COLO668 (cell line): Measurements from ENCODE around the gene RASSF9.
A peak's percentile ranks its signal among the peaks of the same experiment; 100 is the strongest.

ENCODE experiments used
- DNase-seq: peaks from one replicate; lab custom pipeline; 2025; ENCODE audit not compliant: unreplicated experiment; lab: John Stamatoyannopoulos, UW

RASSF9 gene

GRCh38 chr12:85821759-85822158, 14.4 kb downstream of the RASSF9 start:
- DNase-seq, result no peak

DNA sequence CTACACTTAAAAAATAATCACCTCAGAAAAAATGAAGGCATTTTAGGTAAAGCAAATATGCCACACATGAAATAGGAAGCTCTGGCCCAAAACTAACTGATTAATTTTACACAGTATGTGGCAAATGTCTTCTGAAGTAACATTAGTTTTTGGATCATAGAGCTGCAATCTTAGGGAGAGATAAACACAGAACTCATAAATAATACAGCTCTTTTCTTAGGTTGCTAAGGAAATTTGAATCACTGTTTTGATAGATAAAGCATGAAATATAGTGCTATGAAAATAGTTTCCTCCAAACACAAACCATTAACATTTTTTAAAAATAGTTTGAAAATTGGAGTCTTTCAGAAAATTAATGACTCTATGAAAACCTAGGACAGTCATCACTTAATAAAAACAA, 15.0 kb downstream of the RASSF9 start:
- DNase-seq, result no peak

- DNase-seq, result no peak
These were observed 16.1 kb downstream of the RASSF9 start for GRCh38 chr12:85820101-85820500.

GRCh38 chr12:85814741-85815140, 21.5 kb downstream of the RASSF9 start:
- no peak for DNase-seq

DNA sequence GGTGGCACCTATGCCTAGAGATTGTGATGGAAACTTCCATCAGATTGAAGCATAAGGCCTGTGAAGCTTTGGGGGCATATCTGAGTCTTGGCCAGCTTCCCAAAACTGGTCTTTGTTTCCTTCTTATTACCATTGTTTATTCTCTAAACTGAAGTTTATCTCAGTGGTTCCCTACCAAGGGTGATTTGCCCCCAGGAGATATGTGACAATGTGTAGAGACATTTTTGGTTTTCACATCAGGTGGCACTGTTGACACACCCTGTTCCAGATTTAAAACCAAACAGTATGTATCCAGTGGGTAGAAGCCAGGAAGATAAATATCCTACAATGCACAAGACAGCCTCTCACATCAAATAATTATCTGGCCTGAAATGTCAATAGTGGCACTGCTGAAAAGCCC, 22.1 kb downstream of the RASSF9 start:
- no peak for DNase-seq

GRCh38 chr12:85809500-85809899, 26.7 kb downstream of the RASSF9 start:
- DNase-seq, result no peak

- DNase-seq, result no peak
These were observed 28.5 kb downstream of the RASSF9 start for GRCh38 chr12:85807730-85808129.

GRCh38 chr12:85805654-85806053, 30.6 kb downstream of the RASSF9 start:
- no peak for DNase-seq

GRCh38 chr12:85804663-85805062, 31.5 kb downstream of the RASSF9 start:
- DNase-seq, result no peak

- DNase-seq, result no peak
These were observed 32.3 kb downstream of the RASSF9 start for GRCh38 chr12:85803923-85804322.

DNA sequence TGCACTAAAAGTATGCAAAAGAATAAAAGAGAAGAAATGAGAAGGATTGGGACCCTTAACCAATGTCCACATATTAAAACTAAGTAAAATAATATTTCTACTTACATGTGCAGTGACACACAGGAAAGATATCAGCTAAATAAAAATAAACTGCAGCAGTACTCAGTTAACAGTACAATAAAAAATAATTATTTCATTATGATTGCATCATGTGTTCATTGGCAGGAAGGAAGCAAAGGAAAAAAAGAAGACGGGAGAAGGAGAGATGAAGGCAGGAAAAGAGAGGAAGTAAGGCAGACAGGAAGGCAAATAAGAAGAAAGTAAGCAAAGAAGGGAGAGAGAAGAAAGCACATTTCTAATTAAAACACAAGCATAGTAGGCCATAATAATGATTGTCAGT, 33.0 kb downstream of the RASSF9 start:
- DNase-seq, result no peak

- no peak for DNase-seq
These were observed 38.1 kb downstream of the RASSF9 start for GRCh38 chr12:85798122-85798521.

DNA sequence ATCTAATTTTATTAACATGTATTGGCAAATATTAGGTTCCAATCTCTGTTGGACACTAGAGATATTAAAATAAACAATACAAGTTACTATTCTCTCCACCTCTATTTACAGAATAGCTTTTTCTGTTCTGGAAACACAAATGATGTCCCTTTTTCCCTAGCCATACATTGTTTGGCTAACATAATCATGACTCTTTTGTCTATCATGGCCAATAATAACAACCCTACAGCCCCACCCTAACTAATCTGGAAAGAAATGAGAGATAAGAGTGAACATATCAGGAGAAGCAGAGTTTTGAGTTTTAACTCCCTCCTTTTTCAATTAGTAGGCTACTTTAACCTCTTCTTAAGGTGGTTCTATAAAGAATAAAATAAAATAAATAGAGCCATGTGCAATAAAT, 40.2 kb downstream of the RASSF9 start:
- DNase-seq, result no peak

GRCh38 chr12:85794531-85794930, 41.7 kb downstream of the RASSF9 start:
- DNase-seq, result no peak

GRCh38 chr12:85784096-85784720, 52.0 kb downstream of the RASSF9 start:
- DNase-seq, result no peak

DNA sequence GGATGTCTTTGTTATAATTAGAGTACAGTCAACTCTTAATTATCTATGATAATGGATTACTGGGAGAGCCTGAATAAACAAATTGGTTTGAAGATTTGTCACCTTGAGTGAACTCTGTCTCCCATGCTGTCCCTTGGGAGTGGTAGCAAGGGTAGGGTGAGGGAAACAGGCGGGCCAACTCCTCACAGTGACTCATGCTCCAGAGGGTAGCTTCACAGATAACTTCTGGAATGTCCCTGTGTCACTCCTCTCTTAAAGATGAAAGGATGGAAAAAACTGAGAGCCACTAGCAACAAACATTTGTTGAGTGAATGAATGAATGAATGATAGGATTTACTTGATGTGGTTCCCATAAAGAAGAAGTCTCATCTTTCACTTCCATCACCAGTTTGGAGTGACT, 53.5 kb downstream of the RASSF9 start:
- DNase-seq, result no peak

- no peak for DNase-seq
These were observed 54.4 kb downstream of the RASSF9 start for GRCh38 chr12:85781766-85782165.

DNA sequence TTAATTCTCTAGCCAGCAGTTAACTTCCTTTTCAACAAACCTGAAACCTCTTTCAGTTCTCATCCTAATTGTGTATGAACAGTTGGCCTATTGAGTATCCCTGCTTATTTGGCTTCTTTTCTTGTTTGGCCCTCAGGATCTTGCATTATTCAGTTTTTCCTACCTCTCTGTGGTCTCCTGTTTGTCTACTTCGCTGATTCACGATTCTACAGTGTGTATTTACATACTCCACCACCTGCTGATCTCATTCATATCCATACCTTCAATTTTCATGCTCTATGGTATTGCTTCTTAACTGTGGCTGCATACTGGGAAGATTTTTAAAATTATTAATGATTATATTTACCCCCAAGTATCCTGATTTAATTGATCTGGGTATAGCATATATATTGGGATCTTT, 56.4 kb downstream of the RASSF9 start:
- DNase-seq, result peak; percentile 13

GRCh38 chr12:85775091-85775490, 61.1 kb downstream of the RASSF9 start:
- no peak for DNase-seq

DNA sequence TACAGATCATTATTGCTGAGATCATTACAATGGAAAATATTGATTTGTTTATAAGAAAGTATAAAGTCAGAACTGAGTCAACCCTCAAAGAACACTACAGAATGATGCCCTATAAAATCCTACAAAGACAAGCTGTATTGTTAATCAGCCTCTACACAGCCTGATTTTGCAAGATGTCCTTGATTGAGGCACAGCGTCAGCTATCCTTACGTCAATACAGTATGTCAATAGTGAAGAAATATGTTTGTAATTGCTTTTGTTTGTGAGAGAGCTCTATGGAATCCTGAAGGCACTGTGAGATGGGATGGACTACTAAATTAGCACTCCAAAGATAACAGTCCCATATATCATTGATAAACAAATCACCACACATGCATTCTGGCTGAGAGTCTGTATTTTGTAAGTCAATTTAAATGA, 70.7 kb downstream of the RASSF9 start:
- DNase-seq, result peak; percentile 41

- DNase-seq, result no peak
These were observed 76.6 kb downstream of the RASSF9 start for GRCh38 chr12:85759623-85760022.

DNA sequence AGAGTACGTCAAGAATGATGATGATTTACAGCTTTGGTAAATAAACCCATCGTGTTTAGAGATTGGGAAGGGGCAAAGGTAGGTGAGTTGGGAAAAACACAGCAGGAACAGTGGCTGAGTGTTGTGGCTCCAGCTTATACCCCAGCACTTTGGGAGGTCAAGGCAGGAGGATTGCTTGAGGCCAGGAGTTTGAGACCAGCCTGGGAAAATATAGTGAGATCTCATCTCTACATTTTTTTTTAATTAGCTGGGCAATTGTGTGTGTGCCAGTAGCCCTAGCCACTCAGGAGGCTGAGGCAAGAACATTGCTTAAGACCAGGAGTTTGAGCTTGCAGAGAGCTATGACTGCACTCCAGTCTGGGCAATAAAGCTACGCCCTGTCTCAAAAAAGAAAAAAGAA, 77.1 kb downstream of the RASSF9 start:
- no peak for DNase-seq

DNA sequence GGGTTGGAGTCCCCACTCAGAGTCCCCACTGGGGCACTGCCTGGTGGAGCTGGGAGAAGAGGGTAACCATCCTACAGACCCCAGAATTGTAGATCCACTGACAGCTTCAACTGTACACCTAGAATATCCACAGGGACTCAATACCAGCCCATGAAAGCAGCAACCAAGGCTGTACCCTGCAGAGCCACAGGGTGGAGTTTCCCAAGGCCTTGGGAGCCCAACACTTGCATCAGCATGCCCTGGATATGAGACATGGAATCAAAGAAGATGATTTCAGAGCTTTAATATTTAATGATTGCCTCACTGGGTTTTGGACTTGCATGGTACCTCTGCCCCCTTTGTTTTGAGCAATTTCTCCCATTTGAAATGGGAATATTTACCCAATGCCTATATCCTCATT, 80.4 kb downstream of the RASSF9 start:
- no peak for DNase-seq
